A549 treated with DMSO at 1 μM for 4 hours (cell line): ENCODE measurements around the gene GP5. TPM values are rescaled to one million over a fixed set of nuclear protein-coding genes. Genes with fewer than 3 reads are reported as not detected.

Experiments
- total RNA-seq: library from RNA; stranded (reverse); fragments of 200-300 nt; extraction: Qiagen RNA extraction; gene quantifications from 5 replicates; pipeline ENCODE4 v1.2.3, GENCODE V29; 2022; ENCODE audit warnings: low read depth

GP5 gene
- 0.03 to 0.07 TPM in 2 of 5 replicates, not detected in the others for total RNA-seq

DNA sequence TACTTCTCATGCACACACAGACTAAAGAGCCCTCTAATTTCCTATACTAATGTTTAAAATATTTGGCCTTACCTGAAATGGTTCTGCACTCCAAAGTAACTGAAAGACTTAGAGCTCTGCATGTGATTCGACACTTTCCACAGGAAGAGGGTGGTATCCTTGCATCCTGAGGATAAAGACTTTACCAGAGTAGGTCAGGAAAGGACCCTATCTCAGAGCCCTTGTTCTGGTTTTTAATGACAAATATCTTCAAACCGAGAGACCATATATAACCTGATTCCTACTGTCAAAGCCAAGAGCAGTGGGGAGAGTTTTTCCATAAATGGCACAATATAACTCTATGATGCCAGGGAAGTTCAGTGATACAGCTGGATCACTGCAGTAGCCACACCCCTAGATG lies at the start of gene GP5:
Gene GP5, minus strand, starts transcription at position 101 of the 400 bp plus-strand sequence. CDS start 984 bp downstream, outside the sequence.

DNA sequence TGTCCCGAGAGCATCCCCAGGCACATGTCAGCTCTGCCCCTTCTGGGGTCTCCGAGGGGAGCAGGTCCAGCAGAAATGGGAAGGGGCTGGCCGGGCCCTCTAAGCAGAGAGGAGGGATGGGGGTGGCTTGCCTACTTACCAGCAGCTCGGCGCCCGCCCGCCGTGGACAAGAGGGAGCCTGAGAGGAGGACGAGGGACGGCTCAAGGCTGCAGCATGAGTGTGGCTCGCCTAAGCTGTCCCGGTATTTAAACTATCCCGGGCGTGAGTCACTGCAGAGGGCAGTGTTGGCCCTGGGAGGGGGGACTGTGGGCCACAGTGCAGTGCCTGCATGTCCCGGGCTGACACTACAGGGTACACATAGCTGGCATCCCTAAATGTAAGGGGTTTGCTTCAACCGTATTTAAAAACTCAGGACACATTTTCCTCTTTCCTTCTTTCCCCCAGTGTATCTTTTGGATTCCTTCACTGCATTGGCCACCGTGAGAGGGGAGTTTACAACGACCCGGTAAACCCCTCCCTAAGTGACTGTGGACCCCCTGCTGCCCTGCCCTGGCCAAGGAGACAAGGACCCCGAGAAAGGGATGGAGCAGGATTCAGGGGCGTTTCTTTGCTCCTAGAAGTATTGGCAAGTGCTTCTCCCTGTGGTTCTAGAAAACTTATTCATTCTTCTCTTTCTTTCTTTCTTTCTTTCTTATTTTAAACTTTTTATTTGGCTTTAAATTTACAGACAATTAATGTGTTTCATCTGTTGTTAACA lies 29.4 kb downstream of the GP5 start, which contains the start of gene LRRC15:
Gene LRRC15, minus strand, starts transcription at position 222 of the 758 bp plus-strand sequence. CDS start 8,700 bp downstream, outside the sequence.

GRCh38 chr3:194351080-194351672 lies 47.9 kb downstream of the GP5 start, which contains the start of gene CPN2:
CPN2 (minus strand) TSS chr3:194351328; CDS start chr3:194342702, 8,626 bp downstream.

Other genes starting within 250 kb of the GP5 start
- gene CPN2, start 47.9 kb downstream of the GP5 start, total RNA-seq, result not detected in 5 replicates
- gene LRRC15, start 29.5 kb downstream of the GP5 start, total RNA-seq, result 0.14 to 0.25 TPM (median 0.17 TPM) in 5 replicates
- gene ATP13A3, start 87.7 kb upstream of the GP5 start, total RNA-seq, result 33.4 to 52.5 TPM (median 48.9 TPM) in 5 replicates
- gene TMEM44, start 234.2 kb upstream of the GP5 start, total RNA-seq, result 9.3 to 12.6 TPM (median 10.8 TPM) in 5 replicates